Gastroesophageal sphincter (tissue), 3 donors: Measurements from ENCODE around the gene MYO3B.

Experiments
- CTCF ChIP-seq, 4 experiments: fragments of 200-600 bp in 2 of 4; fragments of 450-650 bp in 2 of 4; sonication (generic) in 1 of 4; IDR thresholded peaks; one replicate each; pipeline ENCODE4 v1.5.1; 2017 to 2019; ENCODE audit warnings: antibody characterized with exemption in 4 of 4, mild to moderate bottlenecking in 2 of 4, moderate library complexity in 2 of 4
- POLR2AphosphoS5 ChIP-seq: sonication (generic); formaldehyde crosslinking; IDR thresholded peaks from one replicate; pipeline ENCODE4 v1.6.1; 2017; ENCODE audit warnings: antibody characterized with exemption

GRCh38 chr2:170517538-170517937 is 339.6 kb downstream of the MYO3B start:
- TF ChIP-seq CTCF (IDR thresholded peaks at IDR 0.05) (no peak), POLR2AphosphoS5 (no peak)
